ENCODE results near the gene HTT-AS.

HTT-AS gene

DNA sequence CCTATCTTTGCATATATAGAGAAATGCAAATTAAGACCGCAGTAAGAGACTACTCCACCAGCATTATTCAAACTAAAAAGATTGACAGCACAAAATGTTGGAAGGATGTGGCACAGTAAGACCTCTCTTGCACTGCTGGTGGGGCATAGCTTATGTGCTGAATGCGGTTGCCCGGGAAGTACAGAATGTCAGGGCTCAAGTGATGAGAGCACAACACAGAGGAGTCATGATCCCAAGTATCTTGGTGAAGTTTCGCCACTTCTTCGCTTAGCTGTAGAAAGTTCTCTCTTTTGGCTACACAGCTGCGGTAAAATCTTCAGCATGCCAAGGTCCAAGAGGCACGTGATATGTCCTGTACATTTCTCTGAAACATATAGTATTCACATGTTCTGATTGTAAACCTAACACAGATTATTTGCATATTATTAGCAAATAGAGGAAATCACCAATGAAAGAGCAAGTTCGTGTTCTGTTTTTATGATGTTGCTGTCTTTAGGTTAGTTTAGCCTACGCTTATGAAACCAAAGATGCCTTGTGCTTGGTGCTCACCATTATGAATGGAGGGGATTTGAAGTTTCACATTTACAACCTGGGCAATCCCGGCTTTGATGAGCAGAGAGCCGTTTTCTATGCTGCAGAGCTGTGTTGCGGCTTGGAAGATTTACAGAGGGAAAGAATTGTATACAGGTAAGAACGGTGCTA is 55.0 kb downstream of the HTT-AS start:
- Histone ChIP-seq H3K79me2 (no peaks in the 10 kb centered on the region), H3K4me1 (no peaks in the 10 kb centered on the region), H3K36me3 (ENCODE audit: control insufficient read depth, insufficient read depth, low read length) (no peaks in the 10 kb centered on the region), H3K9me3 (ENCODE audit: control insufficient read depth, low read length) (no peaks in the 10 kb centered on the region), H3K9ac (no peak overlapping the region), H3K27ac (no peak overlapping the region), H2AFZ (no peak overlapping the region), H3K4me2 (ENCODE audit: low read length) (no peak overlapping the region), H3K4me3 (ENCODE audit: low read depth, low read length) (no peak overlapping the region), H3K27me3 (ENCODE audit: control insufficient read depth, insufficient read depth, low read length) (no peaks in the 10 kb centered on the region)
- no peak for TF ChIP-seq CTCF (IDR thresholded peaks at IDR 0.05)

- no peak overlapping the region for H3K4me3 ChIP-seq (ENCODE audit: low read depth, low read length)
Observed at GRCh38 chr4:3017504-3017903, 56.8 kb downstream of the HTT-AS start.

GRCh38 chr4:3016961-3017360 is 57.4 kb downstream of the HTT-AS start:
- no peaks in the 10 kb centered on the region for H3K36me3 ChIP-seq (ENCODE audit: control insufficient read depth, insufficient read depth, low read length)
- no peak overlapping the region for H3K4me3 ChIP-seq (ENCODE audit: low read depth, low read length)
- TF ChIP-seq CTCF (IDR thresholded peaks at IDR 0.05) = no peak
- no peaks in the 10 kb centered on the region for H3K9me3 ChIP-seq (ENCODE audit: control insufficient read depth, low read length)
- no peaks in the 10 kb centered on the region for H3K79me2 ChIP-seq
- no peak overlapping the region for H3K9ac ChIP-seq
- no peak overlapping the region for H2AFZ ChIP-seq
- H3K4me2 ChIP-seq (ENCODE audit: low read length) = no peak overlapping the region
- H3K27ac ChIP-seq = no peak overlapping the region
- H3K4me1 ChIP-seq = no peaks in the 10 kb centered on the region
- H3K27me3 ChIP-seq (ENCODE audit: control insufficient read depth, insufficient read depth, low read length) = no peaks in the 10 kb centered on the region

More at GRCh38 chr4:3017504-3017903, 56.8 kb downstream of the HTT-AS start:
- Histone ChIP-seq H3K27ac (no peak overlapping the region), H3K79me2 (no peaks in the 10 kb centered on the region), H3K4me1 (no peaks in the 10 kb centered on the region), H3K9me3 (ENCODE audit: control insufficient read depth, low read length) (no peaks in the 10 kb centered on the region), H3K36me3 (ENCODE audit: control insufficient read depth, insufficient read depth, low read length) (no peaks in the 10 kb centered on the region), H3K9ac (no peak overlapping the region), H3K27me3 (ENCODE audit: control insufficient read depth, insufficient read depth, low read length) (no peaks in the 10 kb centered on the region), H3K4me2 (ENCODE audit: low read length) (no peak overlapping the region), H2AFZ (no peak overlapping the region)
- no peak for TF ChIP-seq CTCF (IDR thresholded peaks at IDR 0.05)

GRCh38 chr4:3013839-3014350 is 60.4 kb downstream of the HTT-AS start:
- Histone ChIP-seq H3K27me3 (ENCODE audit: control insufficient read depth, insufficient read depth, low read length) (no peaks in the 10 kb centered on the region), H2AFZ (no peak overlapping the region), H3K27ac (no peak overlapping the region), H3K4me2 (ENCODE audit: low read length) (no peak overlapping the region), H3K9ac (no peak overlapping the region), H3K79me2 (no peaks in the 10 kb centered on the region), H3K4me1 (no peaks in the 10 kb centered on the region), H3K36me3 (ENCODE audit: control insufficient read depth, insufficient read depth, low read length) (no peaks in the 10 kb centered on the region), H3K9me3 (ENCODE audit: control insufficient read depth, low read length) (no peaks in the 10 kb centered on the region), H3K4me3 (ENCODE audit: low read depth, low read length) (no peak overlapping the region)
- TF ChIP-seq CTCF (IDR thresholded peaks at IDR 0.05) = no peak
